ENCODE results near the gene COLEC11. TPM values are rescaled to one million over a fixed set of nuclear protein-coding genes. Genes with fewer than 3 reads are reported as not detected.
A peak's percentile ranks its signal among the peaks of the same experiment; 100 is the strongest.

The COLEC11 gene
- total and polyA plus RNA-seq, 2 of the 13 experiments (the other 11 are each of a cell fraction or from before 2014, with no cell fraction given), result 1.5 to 3.0 TPM

GRCh38 chr2:3558205-3559014, 36.5 kb upstream of the COLEC11 start, which contains the start of gene RNASEH1 (continued):
- TF ChIP-seq ARID5B (CRISPR knock-in tag; IDR thresholded peaks at IDR 0.05) (peak; percentile 70), ZNF468 (CRISPR knock-in tag; IDR thresholded peaks at IDR 0.05) (0 out of 2 replicates have a peak, but pooled peaks have one; percentile 43), ZBTB20 (CRISPR knock-in tag; IDR thresholded peaks at IDR 0.05; ENCODE audit: borderline replicate concordance, low read depth) (peak; percentile 97), NR2F1 (CRISPR knock-in tag; IDR thresholded peaks at IDR 0.05) (peak; percentile 81 to 92), HBP1 (CRISPR knock-in tag; IDR thresholded peaks at IDR 0.05; ENCODE audit: low read depth) (peak; percentile 97), ZBTB49 (CRISPR knock-in tag; IDR thresholded peaks at IDR 0.05; ENCODE audit: borderline replicate concordance) (peak; percentile 81; the same call in 1 of the 2 replicates), ZNF407 (CRISPR knock-in tag; IDR thresholded peaks at IDR 0.05; ENCODE audit: not compliant biosample characterization) (peak; percentile 94), KLF16 (CRISPR knock-in tag; IDR thresholded peaks at IDR 0.05) (peak; percentile 79 to 95; a peak in 2 of 4 replicates), SOX13 (IDR thresholded peaks at IDR 0.05) (no peak), SOX13 (CRISPR knock-in tag; conservative IDR thresholded peaks at IDR 0.05 in 1 of 2, IDR thresholded peaks at IDR 0.05 in 1 of 2) (peak in 1 of 2 experiments; percentile 72; a peak in 2 of 4 replicates)
